IMR-90 (cell line): ENCODE data around the gene BRAF. TPM values are rescaled to one million over a fixed set of nuclear protein-coding genes. Genes with fewer than 3 reads are reported as not detected.

Source experiments
- ATAC-seq: fragments of 200-7000 bp; cut with Tn5 transposase; 2 replicates; pipeline ENCODE4 v1.9.1; 2020; ENCODE audit warnings: low read depth, mild to moderate bottlenecking, moderate library complexity
- BruUV-seq: library from RNA; stranded (reverse); fragments of 400-500 nt; replicated peaks from 2 replicates; lab custom pipeline; 2021; lab: Mats Ljungman, UMichigan
- CTCF ChIA-PET: fragments of 300-600 bp; formaldehyde crosslinking; extraction: SDS; loops from one replicate; lab custom pipeline; 2021; ENCODE audit warnings: antibody characterized with exemption; lab: Yijun Ruan, JAX
- POLR2A ChIA-PET: fragments of 300-600 bp; sonication (Branson Sonifier 250); formaldehyde crosslinking; loops from one replicate; lab custom pipeline; 2022; ENCODE audit warnings: antibody characterized with exemption; ENCODE audit not compliant: unreplicated experiment; lab: Charles Lee
- DNase-seq: peaks from one replicate; pipeline ENCODE4 v3.0.0; 2013
- H2AFZ ChIP-seq: replicated peaks from 2 replicates; pipeline ENCODE3; 2013; ENCODE audit warnings: low read length, mild to moderate bottlenecking; ENCODE audit not compliant: poor library complexity
- H2AK5ac ChIP-seq: 2 replicates; pipeline ENCODE4 v1.6.1; 2013; ENCODE audit warnings: low read depth, low read length, inconsistent platforms
- H2AK9ac ChIP-seq: replicated peaks from 2 replicates; pipeline ENCODE3; 2013; ENCODE audit warnings: mild to moderate bottlenecking, low read depth, low read length, moderate library complexity; ENCODE audit not compliant: poor library complexity
- H2BK120ac ChIP-seq: 2 replicates; pipeline ENCODE4 v1.6.1; 2013; ENCODE audit warnings: low read depth, low read length, inconsistent platforms
- H2BK15ac ChIP-seq: 3 replicates; pipeline ENCODE4 v1.6.1; 2013; ENCODE audit warnings: low read depth, low read length, inconsistent platforms
- H2BK20ac ChIP-seq: 2 replicates; pipeline ENCODE4 v1.6.1; 2013; ENCODE audit warnings: low read depth, mild to moderate bottlenecking, inconsistent platforms, low read length, moderate library complexity
- H2BK5ac ChIP-seq: 2 replicates; pipeline ENCODE4 v1.6.1; 2013; ENCODE audit warnings: mild to moderate bottlenecking, low read depth, low read length, inconsistent platforms; ENCODE audit not compliant: poor library complexity, severe bottlenecking
- H3K14ac ChIP-seq: replicated peaks from 2 replicates; pipeline ENCODE4 v1.6.1; 2013; ENCODE audit warnings: low read depth, low read length, inconsistent platforms
- H3K18ac ChIP-seq: 2 replicates; pipeline ENCODE4 v1.6.1; 2013; ENCODE audit warnings: low read depth, low read length, control low read depth
- H3K23ac ChIP-seq: 2 replicates; pipeline ENCODE4 v1.6.1; 2013; ENCODE audit warnings: low read depth, low read length, inconsistent platforms
- H3K27ac ChIP-seq: 2 replicates; pipeline ENCODE4 v1.5.1; 2013; ENCODE audit warnings: mild to moderate bottlenecking, control low read depth, low read length; ENCODE audit not compliant: insufficient read depth
- H3K27me3 ChIP-seq: 2 replicates; pipeline ENCODE4 v1.6.1; 2013; ENCODE audit warnings: low read length; ENCODE audit not compliant: control insufficient read depth, insufficient read depth
- H3K36me3 ChIP-seq: 2 replicates; pipeline ENCODE4 v1.6.1; 2013; ENCODE audit warnings: low read length, mixed read lengths; ENCODE audit not compliant: control insufficient read depth, insufficient read depth
- H3K4ac ChIP-seq: 2 replicates; pipeline ENCODE4 v1.6.1; 2013; ENCODE audit warnings: low read depth, low read length, inconsistent platforms
- H3K4me1 ChIP-seq: 2 replicates; pipeline ENCODE4 v1.6.1; 2013; ENCODE audit warnings: low read length, mixed read lengths; ENCODE audit not compliant: control insufficient read depth, insufficient read depth
- H3K4me2 ChIP-seq: 2 replicates; pipeline ENCODE4 v1.6.1; 2013; ENCODE audit warnings: low read depth, mild to moderate bottlenecking, control low read depth, low read length, moderate library complexity
- H3K4me3 ChIP-seq: 2 replicates; pipeline ENCODE4 v1.5.1; 2013; ENCODE audit warnings: low read depth, mild to moderate bottlenecking, control low read depth, low read length, moderate library complexity; ENCODE audit not compliant: insufficient read depth
- H3K56ac ChIP-seq: 2 replicates; pipeline ENCODE4 v1.6.1; 2013; ENCODE audit warnings: low read length, inconsistent platforms; ENCODE audit not compliant: insufficient read depth; ENCODE audit errors: extremely low read depth
- H3K79me1 ChIP-seq, 2 experiments: 2 replicates each; pipeline ENCODE4 v1.6.1; 2013; ENCODE audit warnings: low read length in 2 of 2, inconsistent platforms in 1 of 2, low read depth in 1 of 2
- H3K9ac ChIP-seq: 2 replicates; pipeline ENCODE4 v1.6.1; 2013; ENCODE audit warnings: low read depth, low read length, control low read depth
- H3K9me1 ChIP-seq: 2 replicates; pipeline ENCODE4 v1.6.1; 2013; ENCODE audit warnings: low read length, inconsistent platforms; ENCODE audit not compliant: insufficient read depth
- H3K9me3 ChIP-seq: 2 replicates; pipeline ENCODE4 v1.6.1; 2013; ENCODE audit warnings: low read length; ENCODE audit not compliant: control insufficient read depth, insufficient read depth
- H4K20me1 ChIP-seq: 2 replicates; pipeline ENCODE4 v1.6.1; 2013; ENCODE audit warnings: low read length, inconsistent platforms; ENCODE audit not compliant: insufficient read depth
- H4K5ac ChIP-seq: 2 replicates; pipeline ENCODE4 v1.6.1; 2013; ENCODE audit warnings: mild to moderate bottlenecking, low read depth, low read length, control low read depth
- H4K8ac ChIP-seq, 2 experiments: 2 replicates each; pipeline ENCODE4 v1.6.1; 2013; ENCODE audit warnings: low read depth in 2 of 2, low read length in 2 of 2, control low read depth in 1 of 2, inconsistent platforms in 1 of 2
- H4K91ac ChIP-seq: 2 replicates; pipeline ENCODE4 v1.6.1; 2013; ENCODE audit warnings: low read depth, low read length, inconsistent platforms; ENCODE audit not compliant: insufficient read depth
- BHLHE40 ChIP-seq: fragments of 150-350 bp; IDR thresholded peaks from 2 replicates; pipeline ENCODE4 v1.6.1; 2016; ENCODE audit warnings: mild to moderate bottlenecking, low read depth, low read length
- CEBPB ChIP-seq: IDR thresholded peaks from 2 replicates; pipeline ENCODE4 v1.6.1; 2012; ENCODE audit warnings: low read depth, low read length, improper control_type of control experiment
- CHD1 ChIP-seq: IDR thresholded peaks from 2 replicates; pipeline ENCODE4 v1.6.1; 2012; ENCODE audit warnings: low read depth, low read length, improper control_type of control experiment
- FOS ChIP-seq: fragments of 150-350 bp; IDR thresholded peaks from 2 replicates; pipeline ENCODE4 v1.6.1; 2016; ENCODE audit warnings: low read depth, low read length
- MAFK ChIP-seq: IDR thresholded peaks from 2 replicates; pipeline ENCODE4 v1.6.1; 2012; ENCODE audit warnings: low read depth, low read length, improper control_type of control experiment
- MAZ ChIP-seq: IDR thresholded peaks from 2 replicates; pipeline ENCODE4 v1.6.1; 2012; ENCODE audit warnings: low read depth, mild to moderate bottlenecking, low read length, improper control_type of control experiment, moderate library complexity, borderline replicate concordance
- MXI1 ChIP-seq: IDR thresholded peaks from 2 replicates; pipeline ENCODE4 v1.6.1; 2012; ENCODE audit warnings: low read depth, mild to moderate bottlenecking, low read length, moderate library complexity, borderline replicate concordance
- NFE2L2 ChIP-seq: fragments of 150-350 bp; IDR thresholded peaks from 2 replicates; pipeline ENCODE4 v1.6.1; 2016; ENCODE audit warnings: low read depth, mild to moderate bottlenecking, low read length
- POLR2A ChIP-seq: IDR thresholded peaks from 2 replicates; pipeline ENCODE4 v1.6.1; 2012; ENCODE audit warnings: mild to moderate bottlenecking, low read depth, low read length
- RAD21 ChIP-seq: IDR thresholded peaks from 2 replicates; pipeline ENCODE4 v1.6.1; 2012; ENCODE audit warnings: low read length, improper control_type of control experiment
- RCOR1 ChIP-seq: IDR thresholded peaks from 2 replicates; pipeline ENCODE4 v1.6.1; 2012; ENCODE audit warnings: mild to moderate bottlenecking, low read length, improper control_type of control experiment; ENCODE audit not compliant: insufficient replicate concordance
- RFX5 ChIP-seq: IDR thresholded peaks from 2 replicates; pipeline ENCODE4 v1.8.0; 2012; ENCODE audit warnings: low read depth, mild to moderate bottlenecking, low read length, moderate library complexity
- SMC3 ChIP-seq: fragments of 150-350 bp; IDR thresholded peaks from 2 replicates; pipeline ENCODE4 v1.6.1; 2016; ENCODE audit warnings: low read depth, mild to moderate bottlenecking, antibody characterized with exemption, low read length, moderate library complexity
- WGBS, 2 experiments: methylation state at CpG; one replicate each; pipeline versions ENCODE4 v1.1.5 to v1.1.7; 2013; ENCODE audit warnings: missing lambda C conversion rate in 2 of 2; ENCODE audit not compliant: insufficient read length in 1 of 2; ENCODE audit errors: extremely low coverage in 2 of 2; 5-methylcytosine and 5-hydroxymethylcytosine counted together
- dilution Hi-C: fragments of 300-500 bp; cut with HindIII; formaldehyde crosslinking; loops from one replicate; pipeline ENCODE4 v1.14.3; 2018; ENCODE audit warnings: low sequenced_read_pairs; ENCODE audit not compliant: unreplicated experiment
- in situ Hi-C: fragments of 300-500 bp; cut with MboI; formaldehyde crosslinking; loops from 3 replicates; pipeline ENCODE4 v1.14.3; 2019; ENCODE audit warnings: low sequenced_read_pairs, inconsistent platforms, mixed read lengths
- intact Hi-C: fragments of 100-400 bp; cut with micrococcal nuclease; formaldehyde crosslinking; loops from 2 replicates; pipeline ENCODE4 v1.10.0; 2022
- polyA plus RNA-seq, 3 experiments: library from polyadenylated mRNA; depleted of rRNA; stranded (reverse); fragments of >200 nt; gene quantifications; 2 replicates each; pipeline ENCODE4 v1.2.3, GENCODE V29; 2012; ENCODE audit warnings: low replicate concordance in 1 of 3
- total RNA-seq: library from RNA; depleted of rRNA; stranded (reverse); fragments of >200 nt; gene quantifications from 2 replicates; pipeline ENCODE4 v1.2.3, GENCODE V29; 2012
- TF ChIP-seq, protein P1 (sequence below): fragments of 150-350 bp; IDR thresholded peaks from 2 replicates; pipeline ENCODE4 v1.6.1; 2017; ENCODE audit warnings: mild to moderate bottlenecking, antibody characterized with exemption, low read length, low read depth
- TF ChIP-seq, protein P2 (sequence below): conservative IDR thresholded peaks from 2 replicates; pipeline ENCODE4 v1.5.1; 2012; ENCODE audit warnings: mild to moderate bottlenecking, low read depth, low read length, improper control_type of control experiment

BRAF gene
- total and polyA plus RNA-seq, 2 of the 4 experiments (the other 2 are of a cell fraction) = 5.7 to 12.9 TPM

DNA sequence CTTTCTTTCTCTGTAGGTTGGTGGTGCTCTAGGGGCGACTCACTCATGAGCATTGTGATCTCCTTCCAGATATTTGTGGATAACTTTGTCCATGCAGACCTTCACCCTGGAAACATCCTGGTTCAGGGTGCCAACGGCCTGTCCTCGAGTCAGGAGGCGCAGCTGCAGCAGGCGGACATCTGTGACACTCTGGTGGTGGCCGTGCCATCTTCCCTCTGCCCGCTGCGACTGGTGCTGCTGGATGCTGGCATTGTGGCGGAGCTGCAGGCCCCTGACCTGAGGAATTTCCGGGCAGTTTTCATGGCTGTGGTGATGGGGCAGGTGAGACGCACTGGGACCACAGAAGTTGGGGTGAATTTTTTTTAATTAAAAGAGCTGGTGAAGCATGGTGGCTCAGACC lies 237.8 kb downstream of the BRAF start:
- H3K27me3 ChIP-seq = no peaks in the 10 kb centered on the region
- H4K5ac ChIP-seq = no peak overlapping the region
- H2AK9ac ChIP-seq = no peak overlapping the region
- no peak overlapping the region for H2BK20ac ChIP-seq
- DNase-seq (no peak), ATAC-seq (no peak)
- ChIA-PET CTCF (no interaction called here), POLR2A (no interaction called here)
- no TSS peak for BruUV-seq
- no peak overlapping the region for H3K4ac ChIP-seq
- H3K56ac ChIP-seq = no peak overlapping the region
- no peak overlapping the region for H3K27ac ChIP-seq
- no peaks in the 10 kb centered on the region for H4K20me1 ChIP-seq
- no peak for TF ChIP-seq CEBPB
- TF ChIP-seq FOS = no peak
- no peak for TF ChIP-seq MAFK
- TF ChIP-seq RCOR1 = no peak
- TF ChIP-seq, protein P1, sequence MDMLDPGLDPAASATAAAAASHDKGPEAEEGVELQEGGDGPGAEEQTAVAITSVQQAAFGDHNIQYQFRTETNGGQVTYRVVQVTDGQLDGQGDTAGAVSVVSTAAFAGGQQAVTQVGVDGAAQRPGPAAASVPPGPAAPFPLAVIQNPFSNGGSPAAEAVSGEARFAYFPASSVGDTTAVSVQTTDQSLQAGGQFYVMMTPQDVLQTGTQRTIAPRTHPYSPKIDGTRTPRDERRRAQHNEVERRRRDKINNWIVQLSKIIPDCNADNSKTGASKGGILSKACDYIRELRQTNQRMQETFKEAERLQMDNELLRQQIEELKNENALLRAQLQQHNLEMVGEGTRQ = no peak
- TF ChIP-seq MXI1 = no peak
- TF ChIP-seq, protein P2, sequence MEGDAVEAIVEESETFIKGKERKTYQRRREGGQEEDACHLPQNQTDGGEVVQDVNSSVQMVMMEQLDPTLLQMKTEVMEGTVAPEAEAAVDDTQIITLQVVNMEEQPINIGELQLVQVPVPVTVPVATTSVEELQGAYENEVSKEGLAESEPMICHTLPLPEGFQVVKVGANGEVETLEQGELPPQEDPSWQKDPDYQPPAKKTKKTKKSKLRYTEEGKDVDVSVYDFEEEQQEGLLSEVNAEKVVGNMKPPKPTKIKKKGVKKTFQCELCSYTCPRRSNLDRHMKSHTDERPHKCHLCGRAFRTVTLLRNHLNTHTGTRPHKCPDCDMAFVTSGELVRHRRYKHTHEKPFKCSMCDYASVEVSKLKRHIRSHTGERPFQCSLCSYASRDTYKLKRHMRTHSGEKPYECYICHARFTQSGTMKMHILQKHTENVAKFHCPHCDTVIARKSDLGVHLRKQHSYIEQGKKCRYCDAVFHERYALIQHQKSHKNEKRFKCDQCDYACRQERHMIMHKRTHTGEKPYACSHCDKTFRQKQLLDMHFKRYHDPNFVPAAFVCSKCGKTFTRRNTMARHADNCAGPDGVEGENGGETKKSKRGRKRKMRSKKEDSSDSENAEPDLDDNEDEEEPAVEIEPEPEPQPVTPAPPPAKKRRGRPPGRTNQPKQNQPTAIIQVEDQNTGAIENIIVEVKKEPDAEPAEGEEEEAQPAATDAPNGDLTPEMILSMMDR = no peak
- no peak for TF ChIP-seq RAD21
- TF ChIP-seq NFE2L2 = no peak
- TF ChIP-seq POLR2A = no peak
- no peak for TF ChIP-seq BHLHE40
- no peak for TF ChIP-seq SMC3
- no peak for TF ChIP-seq MAZ
- TF ChIP-seq CHD1 = no peak
- TF ChIP-seq RFX5 = no peak
- no peak overlapping the region for H2BK120ac ChIP-seq
- dilution Hi-C loops = no loop called here
- H4K91ac ChIP-seq = no peak overlapping the region
- H2BK15ac ChIP-seq = no peak overlapping the region
- no peak overlapping the region for H3K4me3 ChIP-seq
- H2AFZ ChIP-seq = no peak overlapping the region
- no peaks in the 10 kb centered on the region for H3K9me3 ChIP-seq
- in situ Hi-C loops = loop anchor here (10.0 kb wide), 1 partner anchor 848 kb away; no protein-coding TSS in a partner anchor
- WGBS, 2 experiments = 97% methylated on average over 6 of the region's 11 CpGs; no CpG with 5 or more reads in 1 of the 2 experiments
- H3K36me3 ChIP-seq = peaks cover 10% of the 10 kb centered on the region
- no peak overlapping the region for H3K9ac ChIP-seq
- no peak overlapping the region for H3K23ac ChIP-seq
- no peaks in the 10 kb centered on the region for H3K79me1 ChIP-seq
- intact Hi-C loops = no loop called here
- H3K4me1 ChIP-seq = no peaks in the 10 kb centered on the region
- H4K8ac ChIP-seq = no peak overlapping the region
- H3K14ac ChIP-seq = no peak overlapping the region
- H2AK5ac ChIP-seq = no peak overlapping the region
- H3K9me1 ChIP-seq = no peaks in the 10 kb centered on the region
- no peak overlapping the region for H3K18ac ChIP-seq
- no peak overlapping the region for H2BK5ac ChIP-seq
- H3K4me2 ChIP-seq = no peak overlapping the region
